NCI-H1694 treated with DMSO at 0.1 percent for 48 hours (cell line): Measurements from ENCODE around the gene MYO1C.
"Not testable (repeated sequence)": the region's sequence is repeated elsewhere in the genome, so short reads cannot be mapped to it uniquely, and the experiment has no call there.

ENCODE experiments used
- DNase-seq: peaks from one replicate; lab custom pipeline; 2025; lab: John Stamatoyannopoulos, UW

MYO1C gene

DNA sequence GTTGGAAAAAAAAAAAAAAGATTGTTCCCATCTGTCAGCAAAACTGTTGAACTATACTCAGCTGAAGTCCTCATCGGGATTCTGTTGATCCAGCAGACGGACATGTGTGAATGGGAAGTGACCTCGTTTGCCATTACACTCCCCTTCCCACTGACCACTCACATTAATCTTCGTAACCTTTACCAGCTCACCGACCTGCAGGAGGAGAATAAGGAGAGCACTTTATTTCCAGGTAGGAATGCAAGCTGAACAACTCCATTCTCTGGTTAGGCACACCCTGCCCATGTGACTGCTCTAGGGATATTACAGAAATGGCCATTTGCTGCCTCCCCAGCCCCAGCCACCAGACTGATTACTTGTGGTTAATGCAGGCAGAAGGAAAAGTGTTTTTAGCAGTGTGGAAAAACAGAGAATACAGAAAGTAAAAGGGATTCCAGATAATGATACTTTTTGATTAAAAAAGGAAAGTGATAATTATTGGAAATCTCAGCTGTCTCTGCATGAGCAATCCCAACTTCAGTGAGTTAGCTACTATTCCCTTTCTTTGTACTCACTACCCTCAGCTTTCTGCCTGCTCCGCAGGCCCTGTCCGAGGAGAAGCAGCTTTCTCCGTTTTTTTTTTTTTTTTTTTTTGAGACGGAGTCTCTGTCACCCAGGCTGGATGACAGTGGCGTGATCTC, 68.9 kb downstream of the MYO1C start:
- peak; percentile 41 for DNase-seq

DNA sequence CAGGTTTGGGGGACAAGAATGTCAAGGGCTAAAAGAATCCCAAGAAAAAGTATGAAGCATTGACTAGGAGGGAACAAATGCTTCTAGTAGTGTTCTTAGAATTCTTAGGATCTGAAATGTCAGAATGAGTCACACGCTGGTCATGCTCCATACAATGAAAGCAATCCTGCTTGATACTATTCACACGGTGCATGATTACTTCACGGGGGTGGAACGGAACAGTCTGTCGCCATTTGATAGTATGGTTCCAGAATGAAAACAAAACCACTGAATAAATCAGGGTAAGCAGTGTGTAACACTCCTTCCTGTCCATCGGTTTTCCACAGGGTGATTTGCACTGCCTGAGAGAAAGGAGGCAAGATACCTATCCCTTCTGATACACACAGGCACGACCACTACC, 69.6 kb downstream of the MYO1C start:
- no peak for DNase-seq

DNA sequence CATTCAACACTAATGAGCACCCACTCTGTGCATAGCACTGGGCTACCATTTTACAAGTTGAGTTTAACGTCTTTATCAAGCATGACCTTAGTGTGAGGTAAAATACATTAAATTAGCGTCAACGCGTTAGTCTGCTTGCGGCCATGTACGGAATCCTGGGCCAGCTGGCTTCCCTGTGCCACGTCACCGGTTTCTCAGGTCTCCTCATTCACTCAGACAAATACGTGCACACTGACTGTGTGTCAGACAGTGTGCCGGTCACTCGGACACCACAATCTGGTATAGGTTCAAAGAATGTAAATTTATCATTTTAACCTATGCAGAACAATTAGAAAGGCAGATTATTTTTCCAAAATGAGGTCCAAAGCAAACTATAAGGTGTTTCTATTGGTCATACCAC, 71.0 kb downstream of the MYO1C start:
- DNase-seq, result no peak

DNA sequence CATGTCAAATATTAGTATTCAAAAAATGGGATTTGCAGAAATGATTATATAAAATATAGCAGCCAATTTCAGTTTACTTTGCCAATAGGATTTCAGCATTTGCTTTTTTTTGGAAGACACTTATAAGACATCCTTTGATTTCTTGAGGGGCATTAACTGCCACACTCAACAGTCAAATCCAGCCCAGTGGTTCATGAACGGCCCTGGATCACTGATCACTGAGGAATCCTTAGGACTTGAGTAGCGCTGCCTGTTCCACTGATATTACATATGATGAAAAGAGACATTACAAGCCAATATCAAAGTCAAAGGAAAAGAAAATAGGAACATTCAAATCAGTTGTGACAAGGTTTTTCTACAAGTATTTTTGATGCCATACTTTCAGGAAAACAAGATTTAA, 71.5 kb downstream of the MYO1C start:
- DNase-seq, result no peak

DNA sequence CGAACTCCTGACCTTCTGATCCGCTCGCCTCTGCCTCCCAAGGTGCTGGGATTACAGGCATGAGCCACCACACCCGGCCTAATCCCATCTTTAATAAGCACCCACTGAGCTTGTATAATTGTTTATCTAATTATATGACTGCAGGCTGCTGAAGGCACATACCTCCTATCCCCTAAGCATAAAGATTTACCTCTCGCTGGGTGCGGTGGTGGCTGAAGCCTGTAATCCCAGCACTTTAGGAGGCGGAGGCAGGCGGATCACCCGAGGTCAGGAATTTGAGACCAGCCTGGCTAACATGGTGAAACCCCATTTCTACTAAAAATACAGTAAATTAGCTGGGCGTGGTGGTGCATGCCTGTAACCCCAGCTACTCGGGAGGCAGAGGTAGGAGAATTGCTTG, 72.3 kb downstream of the MYO1C start:
- DNase-seq, result no peak

DNA sequence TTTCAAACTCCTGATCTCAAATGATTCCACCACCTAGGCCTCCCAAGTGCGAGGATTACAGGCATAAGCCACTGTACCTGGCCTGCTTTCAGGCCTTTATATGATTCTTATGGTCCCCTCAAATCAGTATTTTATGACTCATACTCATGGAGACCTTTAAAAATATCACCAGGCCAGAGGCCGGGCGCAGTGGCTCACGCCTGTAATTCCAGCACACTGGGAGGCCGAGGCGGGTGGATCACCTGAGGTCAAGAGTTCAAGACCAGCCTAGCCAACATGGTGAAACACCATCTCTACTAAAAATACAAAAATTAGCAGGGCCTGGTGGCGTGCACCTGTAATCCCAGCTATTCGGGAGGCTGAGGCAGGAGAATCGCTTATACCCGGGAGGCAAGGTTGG, 74.0 kb downstream of the MYO1C start:
- DNase-seq, result not testable (repeated sequence)

- DNase-seq, result no peak
Measured at GRCh38 chr17:1416414-1416813, 76.1 kb downstream of the MYO1C start.

- no peak for DNase-seq
Measured at GRCh38 chr17:1414634-1415033, 77.9 kb downstream of the MYO1C start.
